Ishikawa (cell line): Measurements from ENCODE around the gene EP300.

Experiments
- CEBPB ChIP-seq: IDR thresholded peaks from 2 replicates; pipeline ENCODE4 v1.6.1; 2012
- EGR1 ChIP-seq: IDR thresholded peaks from 2 replicates; pipeline ENCODE4 v1.6.1; 2012
- FOXM1 ChIP-seq: IDR thresholded peaks from 2 replicates; pipeline ENCODE4 v1.6.1; 2012; ENCODE audit warnings: low read depth, borderline replicate concordance
- TAF1 ChIP-seq: IDR thresholded peaks from 2 replicates; pipeline ENCODE4 v1.6.1; 2012; ENCODE audit warnings: low read depth, mild to moderate bottlenecking
- ZBTB7A ChIP-seq: IDR thresholded peaks from 2 replicates; pipeline ENCODE4 v1.6.1; 2012; ENCODE audit warnings: low read depth

- TF ChIP-seq ZBTB7A (no peak), TAF1 (no peak), CEBPB (no peak), FOXM1 (no peak), EGR1 (no peak)
Measured at GRCh38 chr22:41052661-41053490, 39.5 kb upstream of the EP300 start.
